Tibial artery (tissue), 4 donors: ENCODE results near the gene CWH43.

ENCODE experiments used
- DNase-seq, 2 donors: peaks; one replicate each; pipeline ENCODE4 v3.0.0-alpha.2; 2019
- H3K27ac ChIP-seq, 2 donors: fragments of 200-600 bp; sonication (generic) in 1 of 2; 1 replicate in 1 of 2; 2 replicates in 1 of 2; pipeline ENCODE4 v1.5.1; 2018 to 2019; ENCODE audit warnings: mild to moderate bottlenecking in 1 of 2
- H3K27me3 ChIP-seq, 2 donors: fragments of 200-600 bp; sonication (generic) in 1 of 2; one replicate each; pipeline versions ENCODE4 v1.5.1 to v1.6.0; 2016 to 2019
- H3K36me3 ChIP-seq, 3 donors: fragments of 200-600 bp; sonication (generic) in 2 of 3; one replicate each; pipeline ENCODE4 v1.5.1; 2016 to 2019; ENCODE audit warnings: mild to moderate bottlenecking in 2 of 3
- H3K4me1 ChIP-seq, 4 donors: fragments of 200-600 bp; sonication (generic) in 2 of 4; 1 replicate in 3 of 4; 2 replicates in 1 of 4; pipeline ENCODE4 v1.5.1; 2016 to 2019
- H3K4me3 ChIP-seq, 2 donors: fragments of 200-600 bp; sonication (generic) in 1 of 2; 1 replicate in 1 of 2; 2 replicates in 1 of 2; pipeline ENCODE4 v1.5.1; 2018 to 2019; ENCODE audit warnings: mild to moderate bottlenecking in 2 of 2
- H3K9me3 ChIP-seq, 3 donors: fragments of 200-600 bp; sonication (generic) in 1 of 3; one replicate each; pipeline ENCODE4 v1.5.1; 2016 to 2019
- intact Hi-C: fragments of 100-400 bp; cut with DNase I; formaldehyde crosslinking; loops from one replicate; pipeline ENCODE4 v1.15.0; 2023; ENCODE audit warnings: low total_unique reads
- TF ChIP-seq, protein P1 (sequence below), 2 experiments: fragments of 200-600 bp in 1 of 2; fragments of 450-650 bp in 1 of 2; IDR thresholded peaks; one replicate each; pipeline ENCODE4 v1.5.1; 2017 to 2019; ENCODE audit warnings: antibody characterized with exemption in 2 of 2, mild to moderate bottlenecking in 1 of 2, moderate library complexity in 1 of 2

Gene CWH43

DNA sequence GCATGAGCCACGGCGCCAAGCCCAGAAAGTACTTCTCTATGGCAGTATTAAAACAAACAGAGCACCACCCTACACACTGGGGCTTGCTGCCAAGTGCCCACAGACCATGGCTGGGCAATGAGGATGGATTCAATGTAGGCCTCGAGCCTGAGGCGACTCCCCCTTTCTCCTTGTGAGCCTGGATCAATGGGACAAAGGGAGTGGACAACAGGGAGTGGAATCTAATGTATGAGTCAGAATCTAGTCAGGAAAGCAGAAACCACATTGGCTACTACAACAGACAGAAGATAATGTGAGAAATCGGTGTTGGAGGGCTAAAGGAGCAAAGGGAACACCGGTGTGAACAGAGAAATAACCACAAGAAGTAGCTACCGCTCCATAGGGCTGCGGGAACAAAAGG is 41.8 kb upstream of the CWH43 start:
- DNase-seq: no peak
- intact Hi-C loops: no loop called here
- TF ChIP-seq, protein P1, sequence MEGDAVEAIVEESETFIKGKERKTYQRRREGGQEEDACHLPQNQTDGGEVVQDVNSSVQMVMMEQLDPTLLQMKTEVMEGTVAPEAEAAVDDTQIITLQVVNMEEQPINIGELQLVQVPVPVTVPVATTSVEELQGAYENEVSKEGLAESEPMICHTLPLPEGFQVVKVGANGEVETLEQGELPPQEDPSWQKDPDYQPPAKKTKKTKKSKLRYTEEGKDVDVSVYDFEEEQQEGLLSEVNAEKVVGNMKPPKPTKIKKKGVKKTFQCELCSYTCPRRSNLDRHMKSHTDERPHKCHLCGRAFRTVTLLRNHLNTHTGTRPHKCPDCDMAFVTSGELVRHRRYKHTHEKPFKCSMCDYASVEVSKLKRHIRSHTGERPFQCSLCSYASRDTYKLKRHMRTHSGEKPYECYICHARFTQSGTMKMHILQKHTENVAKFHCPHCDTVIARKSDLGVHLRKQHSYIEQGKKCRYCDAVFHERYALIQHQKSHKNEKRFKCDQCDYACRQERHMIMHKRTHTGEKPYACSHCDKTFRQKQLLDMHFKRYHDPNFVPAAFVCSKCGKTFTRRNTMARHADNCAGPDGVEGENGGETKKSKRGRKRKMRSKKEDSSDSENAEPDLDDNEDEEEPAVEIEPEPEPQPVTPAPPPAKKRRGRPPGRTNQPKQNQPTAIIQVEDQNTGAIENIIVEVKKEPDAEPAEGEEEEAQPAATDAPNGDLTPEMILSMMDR (IDR thresholded peaks at IDR 0.05): no peak

DNA sequence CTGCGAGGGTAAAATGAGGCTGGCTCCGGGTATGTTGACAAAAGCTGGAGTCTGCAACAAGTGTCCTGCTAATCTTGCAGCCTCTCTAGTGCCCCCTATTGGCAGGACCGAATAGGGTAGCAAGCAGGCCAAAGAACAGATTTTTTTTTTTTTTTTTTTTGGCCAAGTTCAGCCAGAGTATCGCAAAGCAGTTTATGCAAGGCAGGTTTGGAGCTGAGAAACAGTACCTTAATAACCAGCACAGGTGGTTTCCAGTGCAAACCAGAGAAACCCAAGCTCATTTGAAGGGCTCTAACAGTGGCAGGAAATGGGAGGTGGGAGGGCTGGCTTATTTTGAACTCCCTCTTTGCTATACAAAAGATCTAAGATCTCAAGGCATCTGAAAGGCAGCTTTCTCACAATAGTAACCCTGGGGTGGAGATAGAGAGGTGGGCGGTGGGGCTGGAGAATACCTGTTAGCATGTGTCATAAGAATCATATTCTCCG is 41.3 kb upstream of the CWH43 start:
- Histone ChIP-seq H3K4me1 (peaks cover 0 to 7% (median 3%) of the 10 kb centered on the region in 4 donors), H3K36me3 (no peaks in the 10 kb centered on the region), H3K4me3 (no peak overlapping the region), H3K27ac (no peak overlapping the region), H3K9me3 (no peaks in the 10 kb centered on the region), H3K27me3 (no peaks in the 10 kb centered on the region)
- TF ChIP-seq, protein P1 (IDR thresholded peaks at IDR 0.05): no peak
- intact Hi-C loops: no loop called here
- no peak for DNase-seq

More for the DNA sequence above, 41.8 kb upstream of the CWH43 start:
- peaks cover 0 to 9% (median 3%) of the 10 kb centered on the region in 4 donors for H3K4me1 ChIP-seq
- no peaks in the 10 kb centered on the region for H3K27me3 ChIP-seq
- H3K4me3 ChIP-seq: no peak overlapping the region
- H3K9me3 ChIP-seq: no peaks in the 10 kb centered on the region
- H3K36me3 ChIP-seq: no peaks in the 10 kb centered on the region
- H3K27ac ChIP-seq: no peak overlapping the region

DNA sequence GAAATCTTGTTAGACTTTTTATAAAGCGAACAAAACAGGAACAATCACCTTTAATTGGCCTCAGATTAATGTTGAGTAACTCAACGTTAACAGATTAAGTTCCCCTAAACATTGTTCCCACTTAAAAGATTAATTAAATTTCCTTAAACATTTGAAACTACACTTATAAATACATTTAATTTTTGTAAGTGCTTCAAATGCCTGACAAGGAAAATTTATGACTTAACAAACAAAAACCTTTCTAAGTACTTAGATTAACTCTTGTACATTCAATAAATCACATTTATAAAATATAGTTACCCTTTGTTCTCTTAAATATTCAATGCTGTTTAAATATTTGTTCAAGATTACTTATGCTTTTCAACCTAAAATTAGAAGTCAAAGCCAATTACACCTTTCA is 40.1 kb upstream of the CWH43 start:
- DNase-seq: no peak
- no peaks in the 10 kb centered on the region for H3K36me3 ChIP-seq
- intact Hi-C loops: no loop called here
- H3K4me3 ChIP-seq: no peak overlapping the region
- H3K27me3 ChIP-seq: no peaks in the 10 kb centered on the region
- H3K4me1 ChIP-seq: no peaks in the 10 kb centered on the region
- H3K27ac ChIP-seq: no peak overlapping the region
- TF ChIP-seq, protein P1 (IDR thresholded peaks at IDR 0.05): no peak
- H3K9me3 ChIP-seq: no peaks in the 10 kb centered on the region

DNA sequence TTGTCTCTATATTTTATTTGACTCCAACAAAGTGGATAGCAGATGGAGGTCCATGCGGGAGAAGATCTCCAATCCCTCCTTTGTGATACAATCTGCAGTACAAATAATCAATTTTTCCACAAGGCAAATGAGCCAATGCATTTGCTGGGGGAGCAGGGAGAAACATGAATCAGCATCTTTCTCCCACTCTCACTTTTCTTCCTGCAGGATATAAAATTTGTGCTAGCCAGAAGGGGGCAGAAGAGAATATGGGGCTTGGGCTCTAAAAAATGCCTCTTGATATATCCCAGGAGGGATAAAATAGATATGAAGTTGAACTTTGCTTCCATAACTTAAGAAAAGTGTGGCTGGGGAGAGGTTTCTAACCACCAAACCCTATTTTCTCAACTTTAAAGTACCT is 38.3 kb upstream of the CWH43 start:
- no peaks in the 10 kb centered on the region for H3K9me3 ChIP-seq
- H3K36me3 ChIP-seq: no peaks in the 10 kb centered on the region
- no peak overlapping the region for H3K27ac ChIP-seq
- H3K4me1 ChIP-seq: no peaks in the 10 kb centered on the region
- intact Hi-C loops: no loop called here
- TF ChIP-seq, protein P1 (IDR thresholded peaks at IDR 0.05): no peak
- no peak for DNase-seq
- no peak overlapping the region for H3K4me3 ChIP-seq
- H3K27me3 ChIP-seq: no peaks in the 10 kb centered on the region

DNA sequence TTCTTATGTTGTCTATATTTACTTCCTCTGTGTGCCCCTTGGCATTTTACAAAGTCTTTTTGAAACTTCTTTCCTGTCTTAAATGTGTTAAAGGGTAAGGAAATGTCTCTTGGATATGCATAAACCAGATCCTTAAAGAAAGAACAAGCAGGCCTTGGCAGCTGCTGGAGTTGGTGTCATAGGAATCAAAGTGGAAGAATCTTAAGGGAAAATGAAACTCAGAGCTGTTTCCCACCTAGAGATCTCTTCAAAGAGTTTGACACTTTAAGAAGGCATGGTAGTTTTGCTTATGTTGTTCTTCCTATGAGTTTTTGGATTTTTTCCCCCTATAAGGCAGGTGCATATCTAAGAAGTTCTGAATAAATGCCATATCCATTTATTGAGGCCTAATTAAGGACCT is 37.0 kb upstream of the CWH43 start:
- H3K4me3 ChIP-seq: no peak overlapping the region
- no peaks in the 10 kb centered on the region for H3K27me3 ChIP-seq
- H3K36me3 ChIP-seq: no peaks in the 10 kb centered on the region
- TF ChIP-seq, protein P1 (IDR thresholded peaks at IDR 0.05): no peak
- DNase-seq: no peak
- H3K27ac ChIP-seq: no peak overlapping the region
- no peaks in the 10 kb centered on the region for H3K9me3 ChIP-seq
- H3K4me1 ChIP-seq: no peaks in the 10 kb centered on the region
- intact Hi-C loops: no loop called here
